Left ventricle myocardium inferior (tissue), 1 donor: Measurements from ENCODE around the gene C5orf34. TPM values are rescaled to one million over a fixed set of nuclear protein-coding genes. Genes with fewer than 3 reads are reported as not detected.
"Not testable (repeated sequence)": the region's sequence is repeated elsewhere in the genome, so short reads cannot be mapped to it uniquely, and the experiment has no call there.

Experiments
- DNase-seq: peaks from one replicate; pipeline ENCODE4 v3.0.0-alpha.2; 2020
- H3K27ac ChIP-seq: fragments of 200-600 bp; replicated peaks from 2 replicates; pipeline ENCODE4 v1.8.0; 2021
- H3K27me3 ChIP-seq: fragments of 200-600 bp; 2 replicates; pipeline ENCODE4 v1.8.0; 2021; ENCODE audit warnings: low read depth
- H3K36me3 ChIP-seq: fragments of 200-600 bp; 2 replicates; pipeline ENCODE4 v1.8.0; 2021
- H3K4me1 ChIP-seq: fragments of 200-600 bp; 2 replicates; pipeline ENCODE4 v1.8.0; 2021
- H3K4me3 ChIP-seq: fragments of 200-600 bp; 2 replicates; pipeline ENCODE4 v1.8.0; 2021; ENCODE audit warnings: mild to moderate bottlenecking, moderate library complexity
- H3K9me3 ChIP-seq: fragments of 200-600 bp; replicated peaks from 2 replicates; pipeline ENCODE4 v1.8.0; 2021
- intact Hi-C: fragments of 100-400 bp; cut with micrococcal nuclease; formaldehyde crosslinking; loops from one replicate; pipeline ENCODE4 v1.11.0; 2022
- total RNA-seq: library from RNA; stranded (reverse); fragmentation: NEBNext Ultra II Directional; extraction: Animal tissue kit (Norgen Biotek cat#: 25700); gene quantifications from one replicate; pipeline ENCODE4 v1.2.1, GENCODE V29; 2021
- TF ChIP-seq, protein P1 (sequence below): fragments of 200-600 bp; IDR thresholded peaks from 2 replicates; pipeline ENCODE4 v1.8.0; 2021; ENCODE audit warnings: antibody characterized with exemption, mild to moderate bottlenecking, borderline replicate concordance
- donor health status: DM: no; HTN: yes; CAD: no; lungs with severe emphysema.

Gene C5orf34
- total RNA-seq, 1 donor from 2014 or later: 0.22 TPM

- intact Hi-C loops: no loop called here
- no peak for DNase-seq
These were observed 715 bp upstream of the C5orf34 start for GRCh38 chr5:43515678-43516048.

GRCh38 chr5:43514471-43514815, 505 bp downstream of the C5orf34 start:
- Histone ChIP-seq H3K4me3 (peak overlapping the region; percentile 88), H3K27ac (peak overlapping the region; percentile 92), H3K36me3 (no peaks in the 10 kb centered on the region), H3K27me3 (no peaks in the 10 kb centered on the region), H3K4me1 (peaks cover 21% of the 10 kb centered on the region), H3K9me3 (no peaks in the 10 kb centered on the region)
- TF ChIP-seq, protein P1, sequence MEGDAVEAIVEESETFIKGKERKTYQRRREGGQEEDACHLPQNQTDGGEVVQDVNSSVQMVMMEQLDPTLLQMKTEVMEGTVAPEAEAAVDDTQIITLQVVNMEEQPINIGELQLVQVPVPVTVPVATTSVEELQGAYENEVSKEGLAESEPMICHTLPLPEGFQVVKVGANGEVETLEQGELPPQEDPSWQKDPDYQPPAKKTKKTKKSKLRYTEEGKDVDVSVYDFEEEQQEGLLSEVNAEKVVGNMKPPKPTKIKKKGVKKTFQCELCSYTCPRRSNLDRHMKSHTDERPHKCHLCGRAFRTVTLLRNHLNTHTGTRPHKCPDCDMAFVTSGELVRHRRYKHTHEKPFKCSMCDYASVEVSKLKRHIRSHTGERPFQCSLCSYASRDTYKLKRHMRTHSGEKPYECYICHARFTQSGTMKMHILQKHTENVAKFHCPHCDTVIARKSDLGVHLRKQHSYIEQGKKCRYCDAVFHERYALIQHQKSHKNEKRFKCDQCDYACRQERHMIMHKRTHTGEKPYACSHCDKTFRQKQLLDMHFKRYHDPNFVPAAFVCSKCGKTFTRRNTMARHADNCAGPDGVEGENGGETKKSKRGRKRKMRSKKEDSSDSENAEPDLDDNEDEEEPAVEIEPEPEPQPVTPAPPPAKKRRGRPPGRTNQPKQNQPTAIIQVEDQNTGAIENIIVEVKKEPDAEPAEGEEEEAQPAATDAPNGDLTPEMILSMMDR: no peak
- intact Hi-C loops: no loop called here
- no peak for DNase-seq

More at GRCh38 chr5:43515678-43516048, 715 bp upstream of the C5orf34 start:
- Histone ChIP-seq H3K9me3 (no peaks in the 10 kb centered on the region), H3K4me1 (peaks cover 21% of the 10 kb centered on the region), H3K36me3 (no peaks in the 10 kb centered on the region), H3K27me3 (no peaks in the 10 kb centered on the region), H3K27ac (peak overlapping the region; percentile 92), H3K4me3 (peak overlapping the region; percentile 88)
- TF ChIP-seq, protein P1: no peak

DNA sequence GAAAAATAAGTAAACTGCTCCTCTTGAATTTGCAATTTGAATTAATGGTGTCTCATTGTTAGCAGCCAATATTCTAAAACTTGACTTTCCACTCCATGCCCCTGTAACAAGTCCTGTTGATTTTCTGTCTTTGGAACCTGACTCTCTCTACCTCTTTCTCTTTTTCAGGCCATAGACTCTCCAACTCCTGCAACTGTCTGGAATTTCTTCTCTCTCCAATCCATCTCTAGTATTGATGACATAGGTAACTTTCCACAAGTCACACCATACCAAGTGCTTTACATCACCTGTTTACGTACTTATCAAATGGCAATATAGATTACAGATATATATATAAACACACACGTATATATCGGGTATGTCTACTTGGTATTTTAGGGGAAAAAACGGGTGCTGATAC, 923 bp downstream of the C5orf34 start:
- Histone ChIP-seq H3K27me3 (no peaks in the 10 kb centered on the region), H3K4me1 (peaks cover 21% of the 10 kb centered on the region), H3K4me3 (peak overlapping the region; percentile 88), H3K9me3 (no peaks in the 10 kb centered on the region), H3K36me3 (no peaks in the 10 kb centered on the region), H3K27ac (no peak overlapping the region)
- no peak for DNase-seq
- TF ChIP-seq, protein P1: no peak
- intact Hi-C loops: no loop called here

GRCh38 chr5:43511062-43511461, 3.9 kb downstream of the C5orf34 start:
- H3K27ac ChIP-seq, H3K9me3 ChIP-seq, H3K4me3 ChIP-seq, DNase-seq, intact Hi-C loops, H3K36me3 ChIP-seq, H3K27me3 ChIP-seq: not testable (repeated sequence)
- H3K4me1 ChIP-seq: peaks cover 21% of the 10 kb centered on the region

DNA sequence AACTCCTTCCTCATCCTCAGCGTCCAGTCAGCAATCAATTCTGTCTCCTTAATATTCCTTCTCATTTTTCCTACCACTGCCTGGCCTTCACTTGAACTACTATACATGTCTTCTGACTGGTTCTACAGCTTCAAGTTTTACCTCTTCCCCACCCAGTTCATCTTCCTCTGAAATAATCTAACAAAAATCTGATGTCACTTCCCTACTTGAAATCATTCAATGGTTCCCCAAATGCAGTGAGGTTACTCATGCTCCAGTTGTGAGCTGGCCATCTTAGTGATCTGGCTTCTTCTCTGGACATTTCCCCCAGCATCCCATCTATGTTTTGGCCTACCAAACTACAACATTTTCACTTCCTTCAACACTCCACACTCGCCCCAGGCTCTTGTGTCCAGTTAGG, 16.4 kb downstream of the C5orf34 start:
- H3K27ac ChIP-seq: no peak overlapping the region
- no peaks in the 10 kb centered on the region for H3K27me3 ChIP-seq
- no peaks in the 10 kb centered on the region for H3K36me3 ChIP-seq
- no peaks in the 10 kb centered on the region for H3K4me1 ChIP-seq
- intact Hi-C loops: no loop called here
- TF ChIP-seq, protein P1: no peak
- no peak overlapping the region for H3K4me3 ChIP-seq
- no peaks in the 10 kb centered on the region for H3K9me3 ChIP-seq
- no peak for DNase-seq

DNA sequence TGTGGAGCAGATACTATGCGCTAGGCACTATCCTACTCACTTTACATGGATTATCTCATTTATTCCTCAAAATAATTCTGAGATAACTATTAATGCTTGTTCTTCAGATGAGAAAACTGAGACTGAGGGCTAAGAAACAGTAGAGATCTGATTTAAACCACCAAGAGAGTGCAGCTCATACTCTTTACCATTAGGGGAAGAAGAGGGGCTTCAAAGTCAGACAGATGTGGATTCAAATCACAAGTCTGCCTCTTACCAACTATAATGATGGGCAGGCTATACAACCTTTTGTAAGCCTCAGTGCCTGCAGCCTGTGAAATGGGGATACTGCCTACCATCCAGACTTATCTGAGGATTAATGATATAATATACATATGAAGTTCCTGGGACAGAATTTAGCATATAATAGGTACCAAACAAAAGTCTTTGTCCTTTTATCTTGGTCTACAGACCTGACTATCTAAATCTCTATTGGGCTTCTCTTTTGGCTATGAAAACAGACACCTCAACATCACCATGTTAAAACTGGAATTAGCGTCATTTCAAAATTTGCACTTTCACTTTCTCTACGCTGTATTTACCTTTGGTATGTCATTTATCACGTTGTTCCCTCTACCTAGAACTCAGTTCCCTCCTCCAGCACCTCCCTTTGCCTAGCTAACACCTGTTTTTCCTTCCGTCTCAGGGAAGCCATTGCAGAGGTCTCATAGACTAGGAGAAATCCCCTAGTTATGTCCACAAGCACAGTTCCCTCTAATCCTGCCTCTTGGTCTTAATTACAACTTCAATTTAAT, 17.4 kb downstream of the C5orf34 start:
- Histone ChIP-seq H3K4me3 (no peak overlapping the region), H3K27ac (no peak overlapping the region), H3K4me1 (no peaks in the 10 kb centered on the region), H3K9me3 (no peaks in the 10 kb centered on the region), H3K27me3 (no peaks in the 10 kb centered on the region), H3K36me3 (no peaks in the 10 kb centered on the region)
- no peak for DNase-seq
- TF ChIP-seq, protein P1: no peak
- intact Hi-C loops: no loop called here
